ENCODE results near the gene IVD. TPM values are rescaled to one million over a fixed set of nuclear protein-coding genes. Genes with fewer than 3 reads are reported as not detected.

IVD gene
- total RNA-seq, 1 experiment from 2014 or later: 93.1 TPM

GRCh38 chr15:40461958-40462357 is 56.4 kb downstream of the IVD start:
- Histone ChIP-seq H4K20me1 (ENCODE audit: control insufficient read depth, insufficient read depth, insufficient read length) (no peaks in the 10 kb centered on the region), H3K18ac (ENCODE audit: insufficient read length, low read depth, low read length) (no peak overlapping the region), H3K79me2 (ENCODE audit: insufficient read depth, low read length) (peaks cover 1% of the 10 kb centered on the region; the same call in 1 of the 2 replicates), H3K9me3 (ENCODE audit: control insufficient read depth, low read depth, low read length) (no peaks in the 10 kb centered on the region), H3K14ac (ENCODE audit: insufficient read depth, low read length) (no peak overlapping the region), H3K4ac (ENCODE audit: low read depth, low read length) (no peak overlapping the region), H4K5ac (ENCODE audit: insufficient read length, low read depth, low read length) (no peak overlapping the region), H4K91ac (ENCODE audit: insufficient read length, low read depth, low read length) (no peak overlapping the region), H3K9ac (ENCODE audit: extremely low read depth, insufficient read length, low read length) (no peak overlapping the region), H3K79me1 (ENCODE audit: insufficient read depth, low read depth, low read length, poor library complexity, severe bottlenecking) (peaks cover 8% of the 10 kb centered on the region), H3K4me1 (ENCODE audit: insufficient read depth, low read length) (no peaks in the 10 kb centered on the region), H2BK15ac (ENCODE audit: low read depth, low read length) (no peak overlapping the region), H2BK5ac (ENCODE audit: insufficient read length, low read length) (no peak overlapping the region), H3K23ac (ENCODE audit: insufficient read length, low read depth, low read length) (no peak overlapping the region), H3K4me2 (ENCODE audit: insufficient read depth, insufficient read length, low read length) (no peak overlapping the region), H3T11ph (ENCODE audit: low read length) (no peak overlapping the region), H3K56ac (ENCODE audit: insufficient read length, low read depth, low read length) (no peak overlapping the region), H2AFZ (ENCODE audit: low read length) (no peak overlapping the region), H2BK20ac (ENCODE audit: low read depth, low read length, poor library complexity, severe bottlenecking) (no peak overlapping the region), H3K27ac (ENCODE audit: insufficient read length, low read depth, low read length) (no peak overlapping the region), H2BK120ac (ENCODE audit: low read depth, low read length, poor library complexity, severe bottlenecking) (no peak overlapping the region), H2AK5ac (ENCODE audit: insufficient read length, low read length) (no peak overlapping the region), H2BK12ac (ENCODE audit: insufficient read length, low read depth, low read length) (no peak overlapping the region), H3K23me2 (ENCODE audit: insufficient read length, low read depth, low read length, poor library complexity, severe bottlenecking) (no peaks in the 10 kb centered on the region), H3K27me3 (ENCODE audit: insufficient read depth, low read length) (no peaks in the 10 kb centered on the region), H4K8ac (replicated peaks; ENCODE audit: insufficient read length, low read depth, low read length) (no peak overlapping the region)
- no peak for DNase-seq
- Mint-ChIP-seq H3K27me3 (ENCODE audit: low read depth) (no peaks in the 10 kb centered on the region), H3K9me3 (no peaks in the 10 kb centered on the region), H3K27ac (no peak overlapping the region), H3K4me3 (no peak overlapping the region), H3K36me3 (ENCODE audit: insufficient read depth in 1 of 3, low read depth in 3 of 3) (peaks cover 25 to 73% (median 54%) of the 10 kb centered on the region in 3 experiments; a peak in 6 of 7 replicates), H3K4me1 (peaks cover 0 to under 1% of the 10 kb centered on the region in 2 experiments; a peak in 1 of 4 replicates)
- WGBS (ENCODE audit: extremely low coverage, insufficient read length, low lambda C conversion rate): no CpG with 5 or more reads among the region's 21 CpGs
- no peak for TF ChIP-seq CTCF (conservative IDR thresholded peaks at IDR 0.05)
